Endothelial cell (in vitro differentiated cells): ENCODE results near the gene CDHR2. TPM values are rescaled to one million over a fixed set of nuclear protein-coding genes. Genes with fewer than 3 reads are reported as not detected.
A peak's percentile ranks its signal among the peaks of the same experiment; 100 is the strongest.

Experiments used
- DNase-seq: peaks from one replicate; pipeline ENCODE4 v3.0.0; 2021; ENCODE audit warnings: low spot score
- H3K27ac Mint-ChIP-seq: one replicate; pipeline ENCODE4 v1.8.0; 2021; ENCODE audit warnings: mixed read lengths, inconsistent platforms; ENCODE audit not compliant: unreplicated experiment
- H3K27me3 Mint-ChIP-seq: one replicate; pipeline ENCODE4 v1.8.0; 2021; ENCODE audit warnings: mild to moderate bottlenecking, moderate library complexity, mixed read lengths, inconsistent platforms; ENCODE audit not compliant: unreplicated experiment
- H3K36me3 Mint-ChIP-seq: one replicate; pipeline ENCODE4 v1.8.0; 2021; ENCODE audit warnings: mild to moderate bottlenecking, low read depth, mixed read lengths, inconsistent platforms; ENCODE audit not compliant: unreplicated experiment
- H3K4me1 Mint-ChIP-seq: one replicate; pipeline ENCODE4 v1.8.0; 2021; ENCODE audit warnings: mild to moderate bottlenecking, mixed read lengths, inconsistent platforms; ENCODE audit not compliant: unreplicated experiment
- H3K4me3 Mint-ChIP-seq: one replicate; pipeline ENCODE4 v1.8.0; 2021; ENCODE audit warnings: mild to moderate bottlenecking, mixed read lengths, inconsistent platforms; ENCODE audit not compliant: unreplicated experiment
- H3K9me3 Mint-ChIP-seq: one replicate; pipeline ENCODE4 v1.8.0; 2021; ENCODE audit warnings: mixed read lengths, inconsistent platforms; ENCODE audit not compliant: unreplicated experiment
- CTCF ChIP-seq: fragments of 200-600 bp; sonication (generic); IDR thresholded peaks from one replicate; pipeline ENCODE4 v1.5.0; 2021; ENCODE audit warnings: antibody characterized with exemption; ENCODE audit not compliant: unreplicated experiment
- total RNA-seq: library from RNA; stranded (reverse); fragmentation: NEBNext Ultra II Directional; extraction: Animal tissue kit (Norgen Biotek cat#: 25700); gene quantifications from one replicate; pipeline ENCODE4 v1.2.1, GENCODE V29; 2021; ENCODE audit not compliant: unreplicated experiment

CDHR2 gene
- total RNA-seq, 1 donor from 2014 or later: 0.85 TPM

GRCh38 chr5:176537554-176538229, 11.4 kb upstream of the CDHR2 start:
- TF ChIP-seq CTCF: no peak
- H3K27ac Mint-ChIP-seq: peak overlapping the region; percentile 98
- H3K27me3 Mint-ChIP-seq: peaks cover 25% of the 10 kb centered on the region
- peak overlapping the region; percentile 96 for H3K4me3 Mint-ChIP-seq
- peaks cover 69% of the 10 kb centered on the region for H3K4me1 Mint-ChIP-seq
- peaks cover 11% of the 10 kb centered on the region for H3K36me3 Mint-ChIP-seq
- H3K9me3 Mint-ChIP-seq: no peaks in the 10 kb centered on the region
- peak; percentile 90 for DNase-seq

- Mint-ChIP-seq H3K27me3 (peaks cover 25% of the 10 kb centered on the region), H3K36me3 (peaks cover 11% of the 10 kb centered on the region), H3K27ac (peak overlapping the region; percentile 98), H3K4me1 (peaks cover 65% of the 10 kb centered on the region), H3K9me3 (no peaks in the 10 kb centered on the region), H3K4me3 (peak overlapping the region; percentile 96)
- TF ChIP-seq CTCF: no peak
- no peak for DNase-seq
Observed at GRCh38 chr5:176538230-176538988, 10.7 kb upstream of the CDHR2 start.

- Mint-ChIP-seq H3K27me3 (peaks cover 25% of the 10 kb centered on the region), H3K36me3 (peaks cover 11% of the 10 kb centered on the region), H3K4me1 (peaks cover 60% of the 10 kb centered on the region), H3K4me3 (no peak overlapping the region), H3K9me3 (no peaks in the 10 kb centered on the region), H3K27ac (no peak overlapping the region)
- no peak for DNase-seq
- TF ChIP-seq CTCF: no peak
Observed at GRCh38 chr5:176538989-176539384, 10.2 kb upstream of the CDHR2 start.

- H3K4me1 Mint-ChIP-seq: peaks cover 46% of the 10 kb centered on the region
- H3K4me3 Mint-ChIP-seq: peak overlapping the region; percentile 28
- no peak for TF ChIP-seq CTCF
- H3K36me3 Mint-ChIP-seq: peaks cover 4% of the 10 kb centered on the region
- H3K27ac Mint-ChIP-seq: peak overlapping the region; percentile 42
- DNase-seq: no peak
- no peaks in the 10 kb centered on the region for H3K9me3 Mint-ChIP-seq
- H3K27me3 Mint-ChIP-seq: peaks cover 23% of the 10 kb centered on the region
Observed at GRCh38 chr5:176540476-176540899, 8.7 kb upstream of the CDHR2 start.

- H3K27ac Mint-ChIP-seq: peak overlapping the region; percentile 42
- H3K36me3 Mint-ChIP-seq: peaks cover 4% of the 10 kb centered on the region
- TF ChIP-seq CTCF: no peak
- H3K4me3 Mint-ChIP-seq: peak overlapping the region; percentile 28
- DNase-seq: no peak
- H3K4me1 Mint-ChIP-seq: peaks cover 41% of the 10 kb centered on the region
- H3K9me3 Mint-ChIP-seq: no peaks in the 10 kb centered on the region
- H3K27me3 Mint-ChIP-seq: peaks cover 21% of the 10 kb centered on the region
Observed at GRCh38 chr5:176540956-176541337, 8.2 kb upstream of the CDHR2 start.
